Neutrophil (primary cell): ENCODE measurements around the gene CACTIN.
"Not testable (repeated sequence)": the region's sequence is repeated elsewhere in the genome, so short reads cannot be mapped to it uniquely, and the experiment has no call there.

Source experiments
- H3K27ac ChIP-seq: fragments of 200-600 bp; sonication (generic); 2 replicates; pipeline ENCODE4 v1.5.1; 2016; ENCODE audit warnings: mild to moderate bottlenecking, moderate library complexity
- H3K27me3 ChIP-seq: fragments of 200-600 bp; sonication (generic); 2 replicates; pipeline ENCODE4 v1.6.0; 2016; ENCODE audit warnings: mild to moderate bottlenecking
- H3K36me3 ChIP-seq: fragments of 200-600 bp; sonication (generic); 2 replicates; pipeline ENCODE4 v1.5.1; 2017
- H3K4me1 ChIP-seq, 2 experiments: fragments of 200-600 bp in 1 of 2; sonication (generic) in 1 of 2; 1 replicate in 1 of 2; 2 replicates in 1 of 2; pipeline versions ENCODE4 v1.5.1 to v1.6.1; 2013 to 2016; ENCODE audit warnings: low read depth in 1 of 2, low read length in 1 of 2, mild to moderate bottlenecking in 1 of 2, moderate library complexity in 1 of 2; ENCODE audit not compliant: control insufficient read depth in 1 of 2, insufficient read depth in 1 of 2
- H3K4me3 ChIP-seq, 2 experiments: fragments of 200-600 bp in 1 of 2; sonication (generic) in 1 of 2; 1 replicate in 1 of 2; 2 replicates in 1 of 2; pipeline ENCODE4 v1.5.1; 2013 to 2016; ENCODE audit warnings: low read depth in 1 of 2, low read length in 1 of 2, mild to moderate bottlenecking in 1 of 2, moderate library complexity in 1 of 2
- H3K9me3 ChIP-seq: fragments of 200-600 bp; sonication (generic); 2 replicates; pipeline ENCODE4 v1.5.1; 2016
- CTCF ChIP-seq: fragments of 200-600 bp; sonication (generic); IDR thresholded peaks from 2 replicates; pipeline ENCODE4 v1.5.1; 2016; ENCODE audit warnings: antibody characterized with exemption

The CACTIN gene

GRCh38 chr19:3634496-3635045, 8.0 kb upstream of the CACTIN start:
- no peaks in the 10 kb centered on the region for H3K27me3 ChIP-seq
- H3K4me1 ChIP-seq, result no peaks in the 10 kb centered on the region
- no peak overlapping the region for H3K4me3 ChIP-seq
- no peak for TF ChIP-seq CTCF
- H3K27ac ChIP-seq, result no peak overlapping the region
- no peaks in the 10 kb centered on the region for H3K9me3 ChIP-seq
- peaks cover 64% of the 10 kb centered on the region for H3K36me3 ChIP-seq

DNA sequence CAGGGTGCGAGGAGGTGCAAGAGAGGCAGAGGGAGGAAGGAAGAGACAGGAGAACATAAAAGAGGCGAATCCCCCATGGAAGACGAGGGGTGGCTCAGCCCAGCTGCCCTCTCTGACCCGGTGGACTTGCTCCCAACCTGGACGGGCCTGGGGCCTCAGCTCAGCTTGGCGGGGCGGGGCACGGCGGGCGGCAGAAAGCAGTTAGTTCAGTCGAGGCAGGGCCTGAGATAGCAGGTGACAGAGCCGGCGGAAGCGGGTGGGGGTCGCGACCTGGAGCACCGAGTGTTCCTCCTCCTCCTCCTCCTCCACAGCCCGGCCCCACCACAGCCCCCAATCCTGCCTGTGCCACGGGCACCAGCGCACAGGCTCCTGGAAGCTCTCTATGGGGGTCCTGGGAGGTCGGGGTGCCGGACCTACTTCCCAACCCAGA, 7.0 kb upstream of the CACTIN start:
- no peak overlapping the region for H3K27ac ChIP-seq
- TF ChIP-seq CTCF, result no peak
- H3K4me1 ChIP-seq, result no peaks in the 10 kb centered on the region
- no peaks in the 10 kb centered on the region for H3K27me3 ChIP-seq
- H3K9me3 ChIP-seq, result no peaks in the 10 kb centered on the region
- H3K36me3 ChIP-seq, result peaks cover 55% of the 10 kb centered on the region
- H3K4me3 ChIP-seq, result no peak overlapping the region

- Histone ChIP-seq H3K36me3 (peaks cover 49% of the 10 kb centered on the region), H3K27ac (no peak overlapping the region), H3K27me3 (no peaks in the 10 kb centered on the region), H3K4me1 (no peaks in the 10 kb centered on the region), H3K9me3 (no peaks in the 10 kb centered on the region), H3K4me3 (no peak overlapping the region)
- TF ChIP-seq CTCF, result no peak
Measured at GRCh38 chr19:3632739-3633558, 6.4 kb upstream of the CACTIN start.

DNA sequence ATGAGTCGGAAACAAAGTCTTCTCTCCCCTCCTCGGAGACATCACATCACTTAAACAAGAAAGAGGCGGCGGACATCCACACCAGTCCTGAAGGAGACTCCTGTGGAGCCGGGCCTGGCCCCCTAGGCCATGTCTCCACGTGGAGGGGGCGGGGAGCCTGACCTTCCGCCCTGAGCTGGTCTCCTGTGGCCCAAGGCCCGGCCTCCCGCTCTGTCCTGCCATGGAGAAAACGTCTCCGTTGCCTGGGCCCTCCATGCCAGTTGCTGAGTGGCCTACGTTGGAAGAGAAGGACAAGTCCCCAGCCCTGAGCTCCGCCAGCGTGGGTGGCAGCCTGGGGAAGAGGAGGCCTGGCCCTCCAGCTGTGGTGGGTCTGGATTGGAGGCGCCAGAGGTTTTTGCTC, 5.5 kb upstream of the CACTIN start:
- no peaks in the 10 kb centered on the region for H3K27me3 ChIP-seq
- TF ChIP-seq CTCF, result no peak
- no peak overlapping the region for H3K4me3 ChIP-seq
- peaks cover 3 to 4% of the 10 kb centered on the region in 2 experiments for H3K4me1 ChIP-seq
- H3K27ac ChIP-seq, result no peak overlapping the region
- H3K9me3 ChIP-seq, result no peaks in the 10 kb centered on the region
- H3K36me3 ChIP-seq, result peaks cover 41% of the 10 kb centered on the region

- TF ChIP-seq CTCF, result no peak
- Histone ChIP-seq H3K27me3 (no peaks in the 10 kb centered on the region), H3K36me3 (peaks cover 34% of the 10 kb centered on the region), H3K4me1 (peaks cover 4 to 12% of the 10 kb centered on the region in 2 experiments), H3K27ac (no peak overlapping the region), H3K9me3 (no peaks in the 10 kb centered on the region), H3K4me3 (no peak overlapping the region)
Measured at GRCh38 chr19:3631053-3631861, 4.7 kb upstream of the CACTIN start.

DNA sequence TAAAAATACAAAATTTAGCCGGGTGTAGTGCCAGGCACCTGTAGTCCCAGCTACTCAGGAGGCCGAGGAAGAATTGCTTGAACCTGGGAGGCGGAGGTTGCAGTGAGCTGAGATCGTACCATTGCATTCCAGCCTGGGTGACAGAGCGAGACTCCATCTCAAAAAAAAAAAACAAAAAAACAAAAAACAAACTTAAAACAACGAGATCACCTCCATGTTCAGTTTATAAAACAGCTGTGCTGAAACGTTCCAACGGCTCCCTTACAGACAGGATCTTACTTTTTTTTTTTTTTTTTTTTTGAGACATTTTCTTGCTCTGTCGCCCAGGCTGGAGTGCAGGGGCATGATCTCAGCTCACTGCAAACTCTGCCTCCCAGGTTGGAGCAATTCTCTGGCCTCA, 2.2 kb upstream of the CACTIN start:
- not testable (repeated sequence) for H3K4me3 ChIP-seq, H3K27ac ChIP-seq, H3K9me3 ChIP-seq, H3K27me3 ChIP-seq
- peaks cover 14 to 25% of the 10 kb centered on the region in 2 experiments for H3K4me1 ChIP-seq
- H3K36me3 ChIP-seq, result peaks cover 31% of the 10 kb centered on the region
